Stimulated activated CD8-positive, alpha-beta memory T cell treated with anti-CD3 and anti-CD28 coated beads, Interleukin-15, amount 100 ng/mL, for 24 hours (primary cell): ENCODE results near the gene ZBTB17.
A peak's percentile ranks its signal among the peaks of the same experiment; 100 is the strongest.

Source experiments
- DNase-seq: peaks from one replicate; pipeline ENCODE4 v3.0.0-alpha.2; 2020; ENCODE audit warnings: low read depth

The ZBTB17 gene

GRCh38 chr1:15960808-15961207 is 15.1 kb downstream of the ZBTB17 start:
- DNase-seq, result no peak

GRCh38 chr1:15959827-15960446 is 16.0 kb downstream of the ZBTB17 start:
- no peak for DNase-seq

DNA sequence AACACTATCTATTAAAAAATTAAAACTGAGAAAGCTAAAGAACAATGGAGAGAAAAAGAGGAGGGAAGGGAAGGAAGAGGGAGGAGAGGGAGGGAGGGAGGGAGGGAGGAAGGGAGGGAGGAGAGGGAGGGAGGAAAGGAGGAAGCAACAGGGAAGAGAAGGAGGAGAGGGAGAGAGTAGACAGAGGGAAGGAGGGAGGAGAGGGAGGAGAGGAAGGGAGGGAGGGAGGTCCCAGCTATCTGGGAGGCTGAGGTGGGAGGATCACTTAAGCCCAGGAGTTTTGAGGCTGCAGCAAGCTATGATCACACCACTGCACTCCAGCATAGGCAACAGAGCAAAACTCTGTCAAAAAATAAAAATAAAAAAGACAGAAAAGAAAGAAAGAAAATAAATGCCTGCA is 16.5 kb downstream of the ZBTB17 start:
- no peak for DNase-seq

DNA sequence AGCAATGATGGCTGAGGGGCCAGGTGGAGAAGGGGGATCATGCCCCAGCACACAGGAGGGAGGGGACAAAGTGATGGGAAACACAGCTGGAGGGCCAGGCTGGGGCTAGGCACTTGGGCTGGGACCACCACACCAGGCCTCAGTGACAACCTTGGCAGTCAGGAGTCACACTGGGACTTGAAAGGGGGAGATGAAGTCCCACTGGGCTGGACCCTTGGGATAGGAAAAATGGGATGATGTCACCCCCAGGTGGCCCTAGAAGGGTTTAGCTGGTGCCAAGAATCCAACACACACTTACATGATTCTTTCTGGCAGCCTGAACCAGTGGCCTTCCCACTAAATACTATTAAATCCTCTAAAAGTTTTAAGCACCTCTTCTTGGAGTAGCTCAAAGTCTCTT is 17.1 kb downstream of the ZBTB17 start:
- no peak for DNase-seq

GRCh38 chr1:15958111-15958510 is 17.8 kb downstream of the ZBTB17 start:
- DNase-seq, result no peak

GRCh38 chr1:15957221-15958095 is 18.4 kb downstream of the ZBTB17 start:
- no peak for DNase-seq

GRCh38 chr1:15956150-15956549 is 19.8 kb downstream of the ZBTB17 start:
- no peak for DNase-seq

DNA sequence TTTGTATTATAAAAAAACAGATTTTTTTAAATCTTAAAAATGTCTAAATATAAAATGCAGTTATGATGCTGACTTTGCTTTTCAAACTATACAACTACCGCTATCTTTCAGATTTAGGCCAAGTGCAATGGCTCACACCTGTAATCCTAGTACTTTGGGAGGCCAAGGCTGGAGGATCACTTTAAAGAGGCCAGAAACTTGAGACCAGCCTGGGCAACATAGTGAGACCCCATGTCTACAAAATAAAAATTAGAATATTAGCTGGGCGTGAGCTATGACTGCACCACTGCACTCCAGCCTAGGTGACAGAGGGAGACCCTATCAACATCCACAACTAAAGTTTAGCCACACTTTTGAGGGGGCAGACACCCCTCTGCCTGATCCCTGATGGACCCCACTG is 20.3 kb downstream of the ZBTB17 start:
- no peak for DNase-seq

DNA sequence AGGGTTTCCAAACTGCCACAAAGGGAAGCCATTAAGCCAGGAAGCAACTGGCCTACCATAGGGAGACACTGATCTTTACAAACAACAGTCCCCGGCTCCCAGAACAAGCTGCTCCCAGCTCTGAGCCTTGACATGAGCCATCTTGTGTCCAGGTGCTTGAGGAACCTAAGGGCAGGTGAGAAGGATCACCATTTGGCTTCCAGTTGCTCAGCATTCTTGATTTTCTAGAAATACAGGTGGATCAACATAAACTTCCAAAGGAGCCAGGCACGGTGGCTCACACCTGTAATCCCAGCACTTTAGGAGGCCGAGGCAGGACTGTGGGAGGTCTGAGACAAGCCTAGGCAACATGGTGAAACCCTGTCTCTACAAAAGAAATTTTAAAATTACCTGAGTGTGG is 21.6 kb downstream of the ZBTB17 start:
- DNase-seq, result no peak

DNA sequence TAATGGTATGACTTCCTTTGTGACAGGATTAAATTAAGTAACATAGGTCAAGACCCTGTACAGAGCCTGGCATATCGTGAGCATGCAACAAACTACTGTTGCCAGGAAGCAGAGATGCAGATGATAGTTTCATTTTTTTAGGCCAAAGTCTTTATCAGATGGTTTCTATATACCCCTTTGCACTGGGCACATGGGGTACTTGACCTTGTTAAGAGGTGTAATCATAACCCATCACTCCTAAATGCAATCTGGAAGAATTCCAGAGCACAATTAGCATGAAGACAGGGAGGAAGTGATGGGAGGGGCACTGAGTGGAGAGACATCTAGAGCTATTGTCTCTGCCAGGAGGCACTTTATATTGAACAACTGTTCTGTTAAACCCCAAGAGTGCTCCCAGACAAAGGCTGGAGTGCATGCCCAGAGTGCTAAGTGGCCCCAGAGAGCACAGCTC is 22.1 kb downstream of the ZBTB17 start:
- DNase-seq, result no peak

DNA sequence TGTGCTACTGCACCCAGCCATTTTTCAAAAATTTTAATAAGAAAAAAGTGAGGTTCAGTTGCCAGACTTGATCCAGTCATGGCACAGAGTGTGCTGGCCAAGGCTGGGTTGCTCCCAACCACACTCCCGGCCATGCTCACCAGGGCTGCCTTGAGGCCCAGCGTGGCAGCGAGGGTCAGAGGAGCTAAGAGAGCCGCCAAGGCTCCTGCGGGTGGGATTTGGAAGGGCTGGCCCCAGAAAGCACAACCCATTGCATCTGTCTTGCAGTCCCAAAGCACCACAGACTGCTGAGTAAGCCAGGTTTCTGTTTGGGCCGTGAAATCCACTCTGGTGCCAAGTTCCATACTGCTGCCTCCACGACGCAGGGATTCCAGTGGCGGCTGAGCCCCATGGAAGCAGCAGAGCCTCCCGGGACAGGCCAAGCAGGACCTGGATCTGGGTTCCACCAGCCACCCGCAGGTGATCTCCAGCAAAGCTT is 22.6 kb downstream of the ZBTB17 start:
- DNase-seq, result no peak

GRCh38 chr1:15952317-15953258 is 23.3 kb downstream of the ZBTB17 start:
- DNase-seq, result no peak

DNA sequence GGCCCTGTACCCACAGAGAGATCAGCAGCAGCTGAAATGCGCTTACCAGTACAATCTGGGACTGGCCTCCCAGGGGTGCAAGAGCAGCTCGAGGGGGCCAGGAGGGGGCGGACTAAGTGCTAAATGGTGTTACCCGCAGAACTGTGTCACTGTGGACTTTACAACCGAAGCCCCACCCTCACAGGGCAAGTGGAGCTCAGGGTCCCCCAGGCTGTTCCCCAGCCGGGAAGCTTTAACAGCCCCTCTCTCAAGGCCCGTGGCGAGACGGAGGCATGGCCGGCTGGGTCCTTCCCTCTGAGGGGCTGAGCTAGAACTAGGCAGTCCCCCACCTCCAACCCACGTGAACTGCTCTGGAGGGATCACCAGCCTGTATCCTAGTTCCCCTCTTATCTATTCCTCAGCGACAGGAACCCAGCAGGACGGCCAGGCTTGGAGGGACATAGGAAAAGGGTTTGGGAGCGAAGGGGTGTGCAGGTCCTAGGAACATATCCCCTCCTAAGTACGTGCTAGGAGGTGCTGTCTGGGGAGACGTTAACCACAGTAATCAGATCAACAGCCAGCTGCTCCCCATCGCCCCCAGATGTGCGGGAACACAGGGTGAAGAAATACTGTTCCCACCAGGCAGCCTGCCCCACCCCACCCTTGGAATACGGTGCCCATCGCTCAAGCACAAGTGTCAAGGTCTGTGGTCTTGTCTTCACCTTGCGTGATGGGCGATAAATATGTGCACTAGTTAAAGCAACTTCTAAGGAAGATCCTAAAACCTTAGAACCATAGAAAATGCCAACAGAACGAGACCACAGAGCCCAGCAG is 24.4 kb downstream of the ZBTB17 start:
- DNase-seq, result no peak

- peak; percentile 48 for DNase-seq
These were observed 25.1 kb downstream of the ZBTB17 start for GRCh38 chr1:15950763-15951295.

- no peak for DNase-seq
These were observed 25.6 kb downstream of the ZBTB17 start for GRCh38 chr1:15950302-15950701.

GRCh38 chr1:15949453-15950245 is 26.3 kb downstream of the ZBTB17 start:
- peak; percentile 61 for DNase-seq

GRCh38 chr1:15948595-15949452 is 27.1 kb downstream of the ZBTB17 start:
- DNase-seq, result no peak

GRCh38 chr1:15948091-15948591 is 27.8 kb downstream of the ZBTB17 start:
- DNase-seq, result no peak
